Peyer's patch (tissue), 4 donors: Measurements from ENCODE around the gene ITPRID1.

Experiments
- POLR2A ChIP-seq, 2 donors: fragments of 450-650 bp; IDR thresholded peaks; one replicate each; pipeline ENCODE4 v1.5.1; 2017; ENCODE audit warnings: antibody characterized with exemption in 2 of 2, mild to moderate bottlenecking in 2 of 2, moderate library complexity in 2 of 2
- TF ChIP-seq, protein P1 (sequence below), 6 experiments: fragments of 450-650 bp in 4 of 6; fragments of 200-600 bp in 2 of 6; sonication (generic) in 1 of 6; IDR thresholded peaks; one replicate each; pipeline ENCODE4 v1.5.1; 2017 to 2019; ENCODE audit warnings: antibody characterized with exemption in 6 of 6, mild to moderate bottlenecking in 3 of 6, moderate library complexity in 1 of 6

- TF ChIP-seq, protein P1, sequence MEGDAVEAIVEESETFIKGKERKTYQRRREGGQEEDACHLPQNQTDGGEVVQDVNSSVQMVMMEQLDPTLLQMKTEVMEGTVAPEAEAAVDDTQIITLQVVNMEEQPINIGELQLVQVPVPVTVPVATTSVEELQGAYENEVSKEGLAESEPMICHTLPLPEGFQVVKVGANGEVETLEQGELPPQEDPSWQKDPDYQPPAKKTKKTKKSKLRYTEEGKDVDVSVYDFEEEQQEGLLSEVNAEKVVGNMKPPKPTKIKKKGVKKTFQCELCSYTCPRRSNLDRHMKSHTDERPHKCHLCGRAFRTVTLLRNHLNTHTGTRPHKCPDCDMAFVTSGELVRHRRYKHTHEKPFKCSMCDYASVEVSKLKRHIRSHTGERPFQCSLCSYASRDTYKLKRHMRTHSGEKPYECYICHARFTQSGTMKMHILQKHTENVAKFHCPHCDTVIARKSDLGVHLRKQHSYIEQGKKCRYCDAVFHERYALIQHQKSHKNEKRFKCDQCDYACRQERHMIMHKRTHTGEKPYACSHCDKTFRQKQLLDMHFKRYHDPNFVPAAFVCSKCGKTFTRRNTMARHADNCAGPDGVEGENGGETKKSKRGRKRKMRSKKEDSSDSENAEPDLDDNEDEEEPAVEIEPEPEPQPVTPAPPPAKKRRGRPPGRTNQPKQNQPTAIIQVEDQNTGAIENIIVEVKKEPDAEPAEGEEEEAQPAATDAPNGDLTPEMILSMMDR (IDR thresholded peaks at IDR 0.05): no peak
- no peak for TF ChIP-seq POLR2A (IDR thresholded peaks at IDR 0.05)
Measured at GRCh38 chr7:31466036-31466435, 47.9 kb upstream of the ITPRID1 start.
